ENCODE results near the gene FOLR2.
"Not testable (repeated sequence)": the region's sequence is repeated elsewhere in the genome, so short reads cannot be mapped to it uniquely, and the experiment has no call there.

FOLR2 gene

DNA sequence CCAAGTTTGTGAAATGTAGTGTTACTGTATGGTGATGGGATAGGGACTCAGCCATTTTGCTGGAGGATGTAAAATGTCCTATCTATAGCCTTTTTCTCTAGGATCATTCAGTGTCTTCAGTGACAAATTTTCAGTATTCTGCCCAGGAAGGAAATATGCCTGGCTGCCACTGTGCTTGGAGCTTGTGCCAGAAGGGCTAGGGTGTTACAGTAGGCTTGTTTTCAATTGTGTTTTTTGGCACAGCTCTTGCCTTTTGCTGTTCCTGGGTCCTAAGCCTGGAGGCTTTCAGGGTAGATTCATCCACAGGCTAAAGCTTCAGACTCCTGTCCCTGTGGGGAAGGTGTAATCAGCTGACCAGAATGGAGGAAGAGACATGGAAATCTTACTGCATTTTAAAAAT lies 49.4 kb downstream of the FOLR2 start:
- peaks cover 4% of the 10 kb centered on the region for H3K4me1 ChIP-seq (ENCODE audit: control insufficient read depth, insufficient read depth, low read length)
- peak; percentile 26 for DNase-seq (ENCODE audit: low read depth)
- no peaks in the 10 kb centered on the region for H3K36me3 ChIP-seq (ENCODE audit: control insufficient read depth, insufficient read depth, low read length, severe bottlenecking)
- H3K9me3 ChIP-seq (ENCODE audit: control insufficient read depth, low read length) = no peaks in the 10 kb centered on the region
- no peak overlapping the region for H3K9ac ChIP-seq (ENCODE audit: low read length)
- H3K4me3 ChIP-seq (ENCODE audit: low read length) = no peak overlapping the region
- H3K27me3 ChIP-seq (replicated peaks; ENCODE audit: control insufficient read depth, insufficient read depth, low read length) = no peaks in the 10 kb centered on the region

DNA sequence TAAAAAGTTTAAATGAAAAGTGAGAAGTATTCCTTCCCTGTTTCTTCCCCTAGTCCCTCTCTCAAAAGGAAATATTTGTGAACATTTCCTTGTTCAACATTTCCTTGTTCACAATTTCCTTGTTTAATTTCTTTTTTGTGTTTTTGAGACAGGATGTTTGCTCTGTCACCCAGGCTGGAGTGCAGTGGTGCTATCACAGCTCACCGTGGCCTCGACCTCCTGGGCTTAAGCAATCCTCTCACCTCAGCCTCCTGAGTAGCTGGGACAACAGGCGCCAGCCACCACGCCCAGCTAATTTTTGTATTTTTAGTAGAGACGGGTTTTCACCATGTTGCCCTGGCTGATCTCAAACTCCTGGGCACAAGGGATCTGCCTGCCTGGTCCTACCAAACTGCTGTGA lies 50.4 kb downstream of the FOLR2 start:
- not testable (repeated sequence) for H3K9ac ChIP-seq (ENCODE audit: low read length); H3K4me1 ChIP-seq (ENCODE audit: control insufficient read depth, insufficient read depth, low read length); H3K36me3 ChIP-seq (ENCODE audit: control insufficient read depth, insufficient read depth, low read length, severe bottlenecking); H3K9me3 ChIP-seq (ENCODE audit: control insufficient read depth, low read length); H3K27me3 ChIP-seq (replicated peaks; ENCODE audit: control insufficient read depth, insufficient read depth, low read length); DNase-seq (ENCODE audit: low read depth); H3K4me3 ChIP-seq (ENCODE audit: low read length)

DNA sequence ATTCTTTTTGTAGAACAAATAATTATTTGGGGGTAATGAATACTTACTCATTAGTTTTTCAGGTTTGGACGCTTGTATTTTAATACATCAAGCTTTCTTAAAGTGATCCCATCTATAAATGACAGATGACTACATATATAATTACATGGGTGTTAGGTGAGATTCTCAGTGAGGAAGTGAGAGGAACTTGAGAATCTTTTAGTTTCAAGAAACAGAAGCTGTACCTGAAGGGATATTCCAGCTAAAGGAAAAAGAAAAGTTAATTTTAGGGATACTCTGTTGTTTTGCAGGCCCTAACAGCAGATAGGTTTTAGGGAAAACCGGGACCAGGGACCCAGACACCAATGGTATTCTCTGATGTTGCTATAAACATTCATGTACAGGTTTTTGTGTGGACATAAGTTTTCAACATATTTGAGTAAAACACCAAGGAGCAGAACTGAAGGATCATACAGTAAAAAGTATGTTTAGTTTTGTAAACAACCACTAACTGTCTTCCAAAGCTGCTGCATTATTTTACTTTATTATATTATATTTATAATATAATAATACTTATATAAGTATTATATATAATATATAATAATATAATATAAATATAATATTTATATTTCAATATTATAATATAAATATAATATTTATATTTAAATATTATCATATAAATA lies 51.5 kb downstream of the FOLR2 start:
- no peaks in the 10 kb centered on the region for H3K27me3 ChIP-seq (replicated peaks; ENCODE audit: control insufficient read depth, insufficient read depth, low read length)
- H3K9ac ChIP-seq (ENCODE audit: low read length) = no peak overlapping the region
- no peaks in the 10 kb centered on the region for H3K36me3 ChIP-seq (ENCODE audit: control insufficient read depth, insufficient read depth, low read length, severe bottlenecking)
- no peak for DNase-seq (ENCODE audit: low read depth)
- H3K4me3 ChIP-seq (ENCODE audit: low read length) = no peak overlapping the region
- no peaks in the 10 kb centered on the region for H3K9me3 ChIP-seq (ENCODE audit: control insufficient read depth, low read length)
- H3K4me1 ChIP-seq (ENCODE audit: control insufficient read depth, insufficient read depth, low read length) = peaks cover 5% of the 10 kb centered on the region

Measured in adipocyte (in vitro differentiated cells).